Measurements from ENCODE around the gene GMCL2.

The GMCL2 gene

DNA sequence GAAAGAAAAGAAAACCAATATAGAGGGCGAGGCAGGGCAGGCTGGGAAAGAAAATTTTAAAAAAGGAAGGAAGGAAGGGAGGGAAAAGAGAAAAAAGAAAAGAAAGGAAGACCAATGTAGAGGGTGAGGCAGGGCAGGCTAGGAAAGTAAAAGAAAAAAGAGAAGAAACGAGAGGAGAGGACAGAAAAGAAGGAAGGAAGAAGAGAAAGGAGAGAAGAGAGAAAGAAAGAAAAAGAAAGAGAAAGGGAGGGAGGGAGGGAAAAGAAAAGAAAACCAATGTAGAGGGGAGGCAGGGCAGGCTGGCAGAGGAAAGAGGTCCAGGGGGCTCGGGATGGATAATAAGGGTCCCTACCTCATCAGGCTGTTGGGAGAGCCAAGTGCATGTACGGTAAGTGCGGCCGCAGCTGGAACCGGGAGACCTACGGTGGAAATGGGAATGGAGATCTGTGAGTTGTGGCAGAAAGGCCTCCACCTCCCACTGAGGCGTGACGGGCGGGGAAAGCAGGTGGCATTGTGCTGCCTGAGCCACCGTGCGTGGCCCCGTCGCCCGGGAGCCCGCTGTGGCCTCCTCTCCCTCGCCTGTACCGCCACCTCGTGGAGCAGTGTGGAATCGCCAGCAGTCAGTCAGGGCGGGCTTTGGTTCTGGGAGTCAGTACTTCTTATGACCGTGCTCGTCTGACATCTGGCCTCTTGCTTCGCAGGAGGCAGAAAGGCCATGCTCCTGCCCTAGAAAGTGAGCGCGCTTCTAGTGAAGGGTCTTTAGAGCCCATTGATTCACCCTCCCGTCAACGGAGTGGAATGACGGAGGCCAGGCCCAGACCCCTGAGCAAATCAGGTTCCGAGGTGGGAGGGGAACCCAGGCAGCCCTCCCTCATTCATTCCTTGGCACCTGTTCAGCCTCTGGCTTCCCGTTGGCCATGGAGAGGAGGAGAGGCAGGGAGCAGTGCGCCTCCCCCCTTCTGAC, 23.1 kb downstream of the GMCL2 start:
- TF ChIP-seq, protein P1, sequence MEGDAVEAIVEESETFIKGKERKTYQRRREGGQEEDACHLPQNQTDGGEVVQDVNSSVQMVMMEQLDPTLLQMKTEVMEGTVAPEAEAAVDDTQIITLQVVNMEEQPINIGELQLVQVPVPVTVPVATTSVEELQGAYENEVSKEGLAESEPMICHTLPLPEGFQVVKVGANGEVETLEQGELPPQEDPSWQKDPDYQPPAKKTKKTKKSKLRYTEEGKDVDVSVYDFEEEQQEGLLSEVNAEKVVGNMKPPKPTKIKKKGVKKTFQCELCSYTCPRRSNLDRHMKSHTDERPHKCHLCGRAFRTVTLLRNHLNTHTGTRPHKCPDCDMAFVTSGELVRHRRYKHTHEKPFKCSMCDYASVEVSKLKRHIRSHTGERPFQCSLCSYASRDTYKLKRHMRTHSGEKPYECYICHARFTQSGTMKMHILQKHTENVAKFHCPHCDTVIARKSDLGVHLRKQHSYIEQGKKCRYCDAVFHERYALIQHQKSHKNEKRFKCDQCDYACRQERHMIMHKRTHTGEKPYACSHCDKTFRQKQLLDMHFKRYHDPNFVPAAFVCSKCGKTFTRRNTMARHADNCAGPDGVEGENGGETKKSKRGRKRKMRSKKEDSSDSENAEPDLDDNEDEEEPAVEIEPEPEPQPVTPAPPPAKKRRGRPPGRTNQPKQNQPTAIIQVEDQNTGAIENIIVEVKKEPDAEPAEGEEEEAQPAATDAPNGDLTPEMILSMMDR (conservative IDR thresholded peaks at IDR 0.05; ENCODE audit: low read depth, low read length), result peak; percentile 99
- H3K4me3 ChIP-seq (ENCODE audit: low read depth, low read length), result no peak overlapping the region
- peak; percentile 75 for DNase-seq (ENCODE audit: low read depth)

- no peak for DNase-seq (ENCODE audit: low read depth)
- TF ChIP-seq, protein P1 (conservative IDR thresholded peaks at IDR 0.05; ENCODE audit: low read depth, low read length), result no peak
- H3K4me3 ChIP-seq (ENCODE audit: low read depth, low read length), result no peak overlapping the region
These were observed 24.7 kb downstream of the GMCL2 start for GRCh38 chr5:178162481-178162880.

GRCh38 chr5:178160176-178160575, 27.0 kb downstream of the GMCL2 start:
- TF ChIP-seq, protein P1 (conservative IDR thresholded peaks at IDR 0.05; ENCODE audit: low read depth, low read length), result no peak
- no peak for DNase-seq (ENCODE audit: low read depth)
- no peak overlapping the region for H3K4me3 ChIP-seq (ENCODE audit: low read depth, low read length)

- H3K4me3 ChIP-seq (ENCODE audit: low read depth, low read length), result no peak overlapping the region
- TF ChIP-seq, protein P1 (conservative IDR thresholded peaks at IDR 0.05; ENCODE audit: low read depth, low read length), result no peak
- DNase-seq (ENCODE audit: low read depth), result no peak
These were observed 32.1 kb downstream of the GMCL2 start for GRCh38 chr5:178155065-178155464.

- TF ChIP-seq, protein P1 (conservative IDR thresholded peaks at IDR 0.05; ENCODE audit: low read depth, low read length), result no peak
- peak; percentile 99 for DNase-seq (ENCODE audit: low read depth)
- peak within 1 kb of the TSS; percentile 80 for H3K4me3 ChIP-seq (ENCODE audit: low read depth, low read length)
These were observed 33.4 kb downstream of the GMCL2 start, which contains the start of gene NHP2 for GRCh38 chr5:178153530-178154340. NHP2 (minus strand) TSS chr5:178153885; CDS start chr5:178153817, 68 bp downstream.

- TF ChIP-seq, protein P1 (conservative IDR thresholded peaks at IDR 0.05; ENCODE audit: low read depth, low read length), result no peak
- no peak for DNase-seq (ENCODE audit: low read depth)
These were observed 34.4 kb downstream of the GMCL2 start for GRCh38 chr5:178152491-178153444.

More at GRCh38 chr5:178152491-178153444, 34.4 kb downstream of the GMCL2 start:
- H3K4me3 ChIP-seq (ENCODE audit: low read depth, low read length), result peak overlapping the region; percentile 80
